HG03571 (cell line): ENCODE measurements around the gene NKX2-1.
"Not testable (repeated sequence)": the region's sequence is repeated elsewhere in the genome, so short reads cannot be mapped to it uniquely, and the experiment has no call there.

Experiments used
- ATAC-seq: cut with Tn5 transposase; IDR thresholded peaks from one replicate; pipeline ENCODE4 v1.9.1; 2021; ENCODE audit not compliant: unreplicated experiment

The NKX2-1 gene

DNA sequence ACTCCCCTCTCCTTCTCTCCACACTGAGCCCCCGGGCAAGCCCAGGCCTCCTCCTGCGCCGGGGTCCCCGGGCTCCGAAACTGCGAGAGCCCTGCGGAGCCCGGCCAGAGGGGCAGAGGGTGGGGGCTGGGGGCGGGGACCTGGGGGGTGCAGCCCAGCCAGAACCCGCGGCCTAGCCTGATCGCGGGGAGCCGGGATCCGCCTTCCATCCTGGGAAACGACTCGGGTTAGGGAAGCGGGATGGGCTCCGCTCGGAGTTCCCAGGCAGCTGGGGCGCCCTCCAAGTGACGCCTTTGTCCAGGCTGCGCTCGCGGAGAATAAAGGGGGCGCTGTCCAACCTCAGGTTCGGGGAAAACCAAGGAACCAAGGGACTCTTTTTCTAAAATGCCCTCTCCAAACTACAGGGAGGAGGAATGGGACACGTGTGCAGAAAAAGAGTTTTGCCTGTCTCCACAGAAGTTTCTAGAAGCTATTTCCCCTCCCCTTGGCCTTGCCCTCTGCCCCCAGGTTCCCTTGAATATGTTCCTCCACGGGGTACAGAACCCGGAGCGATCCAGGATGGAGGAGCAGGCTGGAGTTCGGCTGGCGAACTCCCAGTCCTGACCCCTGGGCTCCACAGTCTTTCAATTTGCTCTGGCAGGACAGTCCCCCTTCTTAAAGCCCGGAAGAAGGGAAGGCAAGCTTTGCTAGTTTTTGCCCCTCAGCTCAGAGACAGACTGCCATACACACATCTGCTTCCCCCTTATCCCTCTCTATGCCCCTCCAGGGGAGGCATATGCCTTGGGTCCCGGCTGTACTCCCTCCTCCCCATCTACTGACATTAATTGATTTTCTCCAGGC is 13.9 kb downstream of the NKX2-1 start:
- ATAC-seq: no peak

- ATAC-seq: no peak
Measured at GRCh38 chr14:36505181-36505815, 14.7 kb downstream of the NKX2-1 start.

DNA sequence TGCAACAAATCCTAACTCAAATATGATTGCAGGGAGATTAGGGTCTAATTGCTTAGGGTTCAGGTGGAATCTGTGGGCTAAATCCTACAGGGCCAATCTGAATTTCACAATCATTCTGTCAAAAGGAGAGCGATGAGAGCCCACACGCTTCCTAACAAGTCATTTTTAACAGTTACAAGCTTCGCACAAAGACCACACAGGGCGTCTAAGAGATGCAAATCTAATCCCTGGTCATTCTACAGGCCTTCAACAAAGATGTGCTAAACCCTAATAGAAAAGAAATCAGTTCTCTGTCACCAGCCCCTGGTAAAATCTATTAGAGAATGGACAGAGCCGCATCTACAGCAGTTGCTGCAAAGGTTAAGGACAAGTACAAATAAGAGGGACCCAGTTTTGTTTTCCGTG is 15.3 kb downstream of the NKX2-1 start:
- no peak for ATAC-seq

- no peak for ATAC-seq
Measured at GRCh38 chr14:36503771-36504741, 16.0 kb downstream of the NKX2-1 start.

GRCh38 chr14:36502558-36503508 is 17.2 kb downstream of the NKX2-1 start:
- ATAC-seq: no peak

GRCh38 chr14:36498938-36499337 is 21.1 kb downstream of the NKX2-1 start:
- no peak for ATAC-seq

DNA sequence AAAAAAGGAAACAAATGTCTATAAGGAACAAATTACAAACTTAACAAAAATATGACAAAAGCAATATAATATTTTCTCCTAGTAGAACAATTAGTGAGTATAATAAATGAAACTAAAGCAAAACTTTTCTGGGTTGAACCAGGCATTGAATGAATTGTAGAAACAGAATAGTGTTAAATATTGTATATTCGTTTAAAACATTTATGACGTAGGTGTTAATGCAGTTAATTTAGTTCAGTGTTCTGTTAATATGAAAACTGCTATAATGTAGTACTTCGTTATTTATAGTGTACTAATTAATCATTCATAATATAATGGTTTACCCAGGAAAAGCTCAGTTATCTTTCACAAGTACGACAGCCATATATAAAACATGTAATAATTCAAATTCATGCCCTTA is 23.7 kb downstream of the NKX2-1 start:
- no peak for ATAC-seq

DNA sequence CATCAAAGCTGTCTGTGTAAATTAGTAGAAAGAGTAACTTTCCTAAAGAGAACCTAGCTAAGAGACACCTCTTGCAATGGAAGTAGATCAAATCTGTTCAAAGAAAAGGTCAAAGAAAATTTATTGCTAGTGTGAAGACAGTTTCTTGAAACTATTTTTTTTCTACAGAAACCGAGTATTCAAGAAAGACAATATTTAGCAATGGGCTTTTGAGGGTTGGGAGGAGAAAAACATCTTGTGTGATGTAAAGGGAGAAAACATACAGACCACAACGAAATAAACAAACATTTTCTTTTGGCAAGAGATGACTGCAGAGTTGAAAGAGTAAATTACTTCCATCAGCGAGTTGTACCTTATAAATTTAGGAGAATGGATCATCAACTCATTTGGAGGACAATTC is 24.4 kb downstream of the NKX2-1 start:
- ATAC-seq: no peak

DNA sequence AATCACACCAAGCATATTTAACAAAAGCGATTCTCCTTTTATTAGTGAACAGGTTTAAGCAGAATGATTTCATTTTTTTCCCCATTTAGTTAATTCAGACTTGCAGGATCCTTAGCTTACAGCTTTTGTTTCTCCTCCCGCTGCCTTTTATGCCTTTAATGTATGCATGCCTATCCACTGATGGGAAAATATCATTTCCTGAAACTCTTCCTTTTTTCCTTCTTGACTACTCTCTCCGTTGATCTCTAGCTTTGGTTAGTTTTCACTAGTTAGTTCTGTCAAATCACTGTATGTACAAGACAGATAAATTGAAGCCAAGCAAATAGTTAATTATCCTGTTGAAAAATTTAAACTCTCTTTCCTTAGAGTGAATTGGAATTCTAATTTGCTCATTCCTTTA is 26.3 kb downstream of the NKX2-1 start:
- no peak for ATAC-seq

- ATAC-seq: no peak
Measured at GRCh38 chr14:36485773-36486172, 34.3 kb downstream of the NKX2-1 start.

GRCh38 chr14:36479344-36479743 is 40.7 kb downstream of the NKX2-1 start:
- ATAC-seq: no peak

- no peak for ATAC-seq
Measured at GRCh38 chr14:36478782-36479181, 41.2 kb downstream of the NKX2-1 start.

GRCh38 chr14:36477266-36477665 is 42.8 kb downstream of the NKX2-1 start:
- ATAC-seq: no peak

DNA sequence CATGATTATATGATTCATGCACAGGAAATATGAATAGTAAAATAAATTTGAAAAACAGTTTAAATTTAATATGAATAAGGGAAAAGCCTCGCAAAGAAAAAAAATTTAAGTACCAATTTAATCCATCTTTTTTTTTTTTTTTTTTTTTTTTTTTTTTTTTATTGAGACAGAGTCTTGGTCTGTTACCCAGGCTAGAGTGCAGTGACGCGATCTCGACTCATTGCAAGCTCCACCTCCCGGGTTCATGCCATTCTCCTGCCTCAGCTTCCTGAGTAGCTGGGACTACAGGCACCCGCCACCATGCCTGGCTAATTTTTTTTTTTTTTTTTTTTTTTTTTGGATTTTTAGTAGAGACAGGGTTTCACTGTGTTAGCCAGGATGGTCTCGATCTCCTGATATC is 44.0 kb downstream of the NKX2-1 start:
- ATAC-seq: not testable (repeated sequence)

GRCh38 chr14:36474593-36474992 is 45.4 kb downstream of the NKX2-1 start:
- ATAC-seq: no peak

- ATAC-seq: no peak
Measured at GRCh38 chr14:36471431-36471830, 48.6 kb downstream of the NKX2-1 start.

DNA sequence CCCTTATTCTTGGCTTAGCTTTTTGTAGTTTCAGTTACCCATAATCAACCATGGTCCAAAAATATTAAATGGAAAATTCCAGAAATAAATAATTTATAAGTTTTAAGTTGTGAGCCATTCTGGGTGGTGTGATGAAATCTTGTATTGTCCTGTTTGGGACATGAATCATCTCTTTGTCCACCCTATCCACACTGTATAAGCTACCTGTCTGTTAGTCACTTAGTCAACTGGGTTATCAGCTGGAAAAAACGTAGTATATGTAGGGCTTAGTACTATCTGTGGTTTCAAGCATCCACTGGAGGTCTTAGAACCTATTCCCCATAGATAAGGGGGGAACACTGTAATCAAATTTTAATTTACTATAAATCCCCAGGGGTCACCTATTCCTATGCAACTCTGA is 52.7 kb downstream of the NKX2-1 start:
- no peak for ATAC-seq
